ENCODE results near the gene MCFD2. TPM values are rescaled to one million over a fixed set of nuclear protein-coding genes. Genes with fewer than 3 reads are reported as not detected.
A peak's percentile ranks its signal among the peaks of the same experiment; 100 is the strongest.

MCFD2 gene
- total RNA-seq, 2 experiments from 2014 or later, result 40.5 to 42.0 TPM

- DNase-seq (no peak), ATAC-seq (no peak)
- no peak overlapping the region for H3K4me3 Mint-ChIP-seq
- H3K27ac Mint-ChIP-seq, result no peak overlapping the region
- ChIA-PET POLR2A (interaction anchor here (0.6 kb wide), 2 partner anchors 65 to 851 kb away, joined by 4 read pairs; no protein-coding TSS in a partner anchor), CTCF (no interaction called here)
- no peaks in the 10 kb centered on the region for H3K27me3 Mint-ChIP-seq
- H3K36me3 Mint-ChIP-seq (ENCODE audit: low read depth), result peaks cover 20% of the 10 kb centered on the region
- intact Hi-C loops (cut with DNase I, micrococcal nuclease), result no loop called here
- H3K4me1 Mint-ChIP-seq, result no peaks in the 10 kb centered on the region
- H3K9me3 Mint-ChIP-seq (ENCODE audit: low read depth), result no peaks in the 10 kb centered on the region
Measured at GRCh38 chr2:46901611-46902010, 14.0 kb downstream of the MCFD2 start.

- Mint-ChIP-seq H3K27me3 (no peaks in the 10 kb centered on the region), H3K36me3 (ENCODE audit: low read depth) (peaks cover 12% of the 10 kb centered on the region), H3K4me1 (no peaks in the 10 kb centered on the region), H3K4me3 (no peak overlapping the region), H3K9me3 (ENCODE audit: low read depth) (no peaks in the 10 kb centered on the region), H3K27ac (no peak overlapping the region)
- ChIA-PET POLR2A (no interaction called here), CTCF (no interaction called here)
- intact Hi-C loops (cut with DNase I, micrococcal nuclease), result no loop called here
- no peak for DNase-seq
- no peak for ATAC-seq
Measured at GRCh38 chr2:46900381-46900780, 15.2 kb downstream of the MCFD2 start.

- no peak overlapping the region for H3K4me3 Mint-ChIP-seq
- no peak for ATAC-seq
- ChIA-PET CTCF (interaction anchor here (0.6 to 1.2 kb wide), 2 partner anchors 40 to 711 kb away, joined by 3 read pairs; no protein-coding TSS in a partner anchor), POLR2A (no interaction called here)
- no peaks in the 10 kb centered on the region for H3K27me3 Mint-ChIP-seq
- DNase-seq, result no peak
- no peaks in the 10 kb centered on the region for H3K4me1 Mint-ChIP-seq
- intact Hi-C loops (cut with DNase I, micrococcal nuclease), result no loop called here
- H3K27ac Mint-ChIP-seq, result no peak overlapping the region
- H3K36me3 Mint-ChIP-seq (ENCODE audit: low read depth), result peaks cover 3% of the 10 kb centered on the region
- no peaks in the 10 kb centered on the region for H3K9me3 Mint-ChIP-seq (ENCODE audit: low read depth)
Measured at GRCh38 chr2:46899053-46899452, 16.6 kb downstream of the MCFD2 start.

GRCh38 chr2:46898024-46898423, 17.6 kb downstream of the MCFD2 start:
- CTCF ChIA-PET, result interaction anchor here (0.6 kb wide), 1 partner anchor 267 kb away, joined by 3 read pairs; no protein-coding TSS in a partner anchor
- H3K36me3 Mint-ChIP-seq (ENCODE audit: low read depth), result no peaks in the 10 kb centered on the region
- ATAC-seq (no peak), DNase-seq (no peak)
- no peak overlapping the region for H3K4me3 Mint-ChIP-seq
- POLR2A ChIA-PET, result no interaction called here
- no peaks in the 10 kb centered on the region for H3K27me3 Mint-ChIP-seq
- no peaks in the 10 kb centered on the region for H3K9me3 Mint-ChIP-seq (ENCODE audit: low read depth)
- H3K4me1 Mint-ChIP-seq, result peaks cover 2% of the 10 kb centered on the region
- intact Hi-C loops (cut with DNase I, micrococcal nuclease), result no loop called here
- H3K27ac Mint-ChIP-seq, result no peak overlapping the region

- DNase-seq (no peak), ATAC-seq (peak; percentile 70)
- intact Hi-C loops (cut with DNase I, micrococcal nuclease), result no loop called here
- Mint-ChIP-seq H3K4me1 (peaks cover 2% of the 10 kb centered on the region), H3K9me3 (ENCODE audit: low read depth) (no peaks in the 10 kb centered on the region), H3K4me3 (no peak overlapping the region), H3K36me3 (ENCODE audit: low read depth) (no peaks in the 10 kb centered on the region), H3K27me3 (no peaks in the 10 kb centered on the region), H3K27ac (no peak overlapping the region)
- POLR2A ChIA-PET, result no interaction called here
- CTCF ChIA-PET, result no interaction called here
Measured at GRCh38 chr2:46893269-46893939, 22.2 kb downstream of the MCFD2 start.

GRCh38 chr2:46891956-46892553, 23.6 kb downstream of the MCFD2 start:
- ChIA-PET POLR2A (interaction anchor here (0.6 kb wide), 1 partner anchor 304 kb away, joined by 5 read pairs; no protein-coding TSS in a partner anchor), CTCF (interaction anchor here (0.6 to 0.7 kb wide), 2 partner anchors 138 to 567 kb away, joined by 3 read pairs; no protein-coding TSS in a partner anchor)
- Mint-ChIP-seq H3K4me3 (no peak overlapping the region), H3K27me3 (no peaks in the 10 kb centered on the region), H3K27ac (no peak overlapping the region), H3K9me3 (ENCODE audit: low read depth) (no peaks in the 10 kb centered on the region), H3K4me1 (peaks cover 5% of the 10 kb centered on the region), H3K36me3 (ENCODE audit: low read depth) (no peaks in the 10 kb centered on the region)
- DNase-seq (no peak), ATAC-seq (no peak)
- intact Hi-C loops (cut with DNase I, micrococcal nuclease), result no loop called here

- ChIA-PET CTCF (interaction anchor here (0.9 to 1.7 kb wide), 3 partner anchors 237 to 435 kb away, joined by 3 read pairs; no protein-coding TSS in a partner anchor), POLR2A (no interaction called here)
- Mint-ChIP-seq H3K9me3 (ENCODE audit: low read depth) (no peaks in the 10 kb centered on the region), H3K36me3 (ENCODE audit: low read depth) (no peaks in the 10 kb centered on the region), H3K4me1 (peaks cover 12% of the 10 kb centered on the region), H3K27me3 (peaks cover 5% of the 10 kb centered on the region), H3K27ac (no peak overlapping the region), H3K4me3 (no peak overlapping the region)
- ATAC-seq (no peak), DNase-seq (no peak)
- intact Hi-C loops (cut with DNase I, micrococcal nuclease), result loop anchor here (2.0 to 5.0 kb wide), 4 partner anchors 231 to 876 kb away; no protein-coding TSS in a partner anchor
Measured at GRCh38 chr2:46888421-46888952, 27.1 kb downstream of the MCFD2 start.

- peak; percentile 27 for ATAC-seq
- no peaks in the 10 kb centered on the region for H3K9me3 Mint-ChIP-seq (ENCODE audit: low read depth)
- H3K27ac Mint-ChIP-seq, result peak overlapping the region; percentile 15
- no peak for DNase-seq
- CTCF ChIA-PET, result interaction anchor here (0.7 to 1.6 kb wide), 11 partner anchors 15 to 413 kb away, joined by 3 to 9 read pairs (median 4); no protein-coding TSS in a partner anchor
- no peaks in the 10 kb centered on the region for H3K36me3 Mint-ChIP-seq (ENCODE audit: low read depth)
- H3K4me3 Mint-ChIP-seq, result no peak overlapping the region
- POLR2A ChIA-PET, result no interaction called here
- H3K4me1 Mint-ChIP-seq, result peaks cover 12% of the 10 kb centered on the region
- peaks cover 5% of the 10 kb centered on the region for H3K27me3 Mint-ChIP-seq
- intact Hi-C loops (cut with DNase I, micrococcal nuclease), result loop anchor here (5.0 kb wide), 2 partner anchors 230 to 875 kb away; no protein-coding TSS in a partner anchor
Measured at GRCh38 chr2:46887028-46887885, 28.3 kb downstream of the MCFD2 start.

- intact Hi-C loops (cut with DNase I, micrococcal nuclease), result loop anchor here (5.0 kb wide), 2 partner anchors 229 to 874 kb away; no protein-coding TSS in a partner anchor
- Mint-ChIP-seq H3K36me3 (ENCODE audit: low read depth) (no peaks in the 10 kb centered on the region), H3K9me3 (ENCODE audit: low read depth) (no peaks in the 10 kb centered on the region), H3K27me3 (peaks cover 5% of the 10 kb centered on the region), H3K27ac (peak overlapping the region; percentile 15), H3K4me1 (peaks cover 12% of the 10 kb centered on the region), H3K4me3 (no peak overlapping the region)
- peak; percentile 78 for ATAC-seq
- ChIA-PET CTCF (interaction anchor here (0.7 to 1.6 kb wide), 11 partner anchors 14 to 413 kb away, joined by 3 to 9 read pairs (median 4); no protein-coding TSS in a partner anchor), POLR2A (no interaction called here)
- DNase-seq, result no peak
Measured at GRCh38 chr2:46886268-46887027, 29.2 kb downstream of the MCFD2 start.

- no peak for ATAC-seq
- POLR2A ChIA-PET, result no interaction called here
- Mint-ChIP-seq H3K27me3 (peaks cover 8% of the 10 kb centered on the region), H3K27ac (no peak overlapping the region), H3K4me1 (peaks cover 12% of the 10 kb centered on the region), H3K36me3 (ENCODE audit: low read depth) (no peaks in the 10 kb centered on the region), H3K9me3 (ENCODE audit: low read depth) (no peaks in the 10 kb centered on the region), H3K4me3 (no peak overlapping the region)
- CTCF ChIA-PET, result interaction anchor here (0.8 to 1.6 kb wide), 3 partner anchors 44 to 293 kb away, joined by 3 to 9 read pairs (median 3); no protein-coding TSS in a partner anchor
- intact Hi-C loops (cut with DNase I, micrococcal nuclease), result loop anchor here (5.0 kb wide), 2 partner anchors 228 to 873 kb away; no protein-coding TSS in a partner anchor
- no peak for DNase-seq
Measured at GRCh38 chr2:46885376-46885775, 30.2 kb downstream of the MCFD2 start.

All from activated CD4-positive, alpha-beta T cell treated with anti-CD3 and anti-CD28 coated beads for 36 hours (primary cell).